ENCODE results near the gene LYZL4.

LYZL4 gene

GRCh38 chr3:42425736-42426407 lies 15.5 kb upstream of the LYZL4 start:
- no peak for FAIRE-seq

GRCh38 chr3:42424911-42425310 lies 14.5 kb upstream of the LYZL4 start:
- no peak for FAIRE-seq

DNA sequence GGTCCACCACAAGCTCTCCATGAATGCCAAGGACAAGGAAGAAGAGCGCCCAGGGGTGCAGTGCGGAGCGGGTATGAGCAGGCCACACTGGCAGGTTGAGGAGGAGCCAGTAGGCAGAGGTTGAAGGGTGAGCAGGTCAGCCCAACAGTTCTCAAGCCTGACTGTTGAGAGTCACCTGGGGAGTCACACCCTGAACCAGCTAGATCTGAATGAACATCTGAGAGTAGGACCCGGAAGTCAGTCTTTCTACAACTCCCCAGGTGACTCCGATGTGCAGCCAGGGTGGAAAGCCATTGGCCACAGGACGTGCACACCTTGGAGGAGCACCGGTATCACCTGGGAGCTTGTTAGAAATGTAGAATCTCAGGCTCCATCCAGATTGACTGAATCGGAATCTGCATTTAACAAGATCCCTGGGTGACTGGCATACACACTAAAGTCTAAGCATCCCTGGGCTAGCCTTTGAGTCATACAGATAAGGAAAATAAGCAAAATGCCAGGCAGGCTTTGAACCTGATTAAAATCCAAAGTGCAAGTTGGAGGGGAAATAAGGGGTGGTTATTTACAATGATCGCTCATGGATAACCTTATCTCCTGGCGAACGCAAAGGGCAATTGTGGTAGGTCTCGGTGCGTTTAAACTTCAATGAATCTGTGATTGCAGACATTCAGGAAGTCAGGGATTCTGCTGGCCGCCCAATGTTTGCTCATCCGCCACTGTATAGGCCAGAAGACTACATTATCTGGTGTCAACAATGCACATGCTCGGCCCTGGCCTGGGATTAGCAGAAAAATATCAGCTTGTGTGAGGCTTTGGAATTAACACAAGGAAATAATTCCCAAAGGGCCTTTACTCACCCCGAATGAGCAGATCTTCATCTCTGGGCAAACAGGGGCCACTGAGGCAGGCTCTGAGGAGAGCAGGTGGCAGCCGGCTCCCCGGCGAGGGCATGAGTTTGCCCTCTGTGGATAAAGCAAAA lies 11.7 kb upstream of the LYZL4 start:
- no peak for FAIRE-seq

DNA sequence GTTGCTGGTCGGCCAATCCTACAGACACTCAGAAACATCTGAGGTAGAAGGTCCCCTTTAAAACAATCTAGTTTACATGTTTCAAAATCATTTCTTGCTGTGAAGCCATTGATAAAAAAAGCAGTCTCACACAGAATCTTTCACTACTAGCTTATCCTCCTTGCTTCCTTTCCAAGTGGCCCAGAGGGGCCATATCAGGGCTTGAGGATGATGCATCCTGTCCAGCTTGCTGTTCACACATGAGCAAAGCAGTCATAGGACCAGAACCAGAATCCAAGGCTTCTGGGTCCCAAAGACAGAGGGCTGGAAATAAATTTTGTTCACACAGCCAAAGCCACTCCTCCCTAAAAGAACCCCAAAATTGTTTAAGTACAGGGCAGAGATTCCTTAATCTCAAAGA lies 9.2 kb upstream of the LYZL4 start:
- no peak for FAIRE-seq

- FAIRE-seq: no peak
These were observed 2.2 kb upstream of the LYZL4 start for GRCh38 chr3:42412526-42413155.

GRCh38 chr3:42411429-42411828 lies 1.0 kb upstream of the LYZL4 start:
- no peak for FAIRE-seq

DNA sequence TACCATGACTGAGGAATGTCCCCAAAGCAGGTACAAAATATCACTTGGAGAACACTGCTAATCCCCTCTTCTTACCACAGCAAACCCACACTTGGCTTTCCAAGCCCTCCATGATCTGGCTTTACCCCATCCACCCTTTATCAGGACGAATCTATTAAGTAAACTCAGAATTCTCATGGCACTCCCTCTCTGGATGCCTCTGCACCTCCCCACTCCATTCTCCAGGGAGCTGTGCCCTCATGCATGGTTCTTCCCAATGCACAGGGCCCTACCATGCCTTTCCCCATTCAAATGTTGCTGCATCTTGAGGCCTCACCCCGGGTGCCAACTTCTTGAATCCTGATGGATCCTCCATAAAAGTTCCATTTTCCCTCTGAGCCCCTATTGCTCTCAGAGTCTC lies 2.3 kb downstream of the LYZL4 start:
- FAIRE-seq: no peak

- FAIRE-seq: no peak
These were observed 3.5 kb downstream of the LYZL4 start for GRCh38 chr3:42406727-42407450.

GRCh38 chr3:42405857-42406256 lies 4.6 kb downstream of the LYZL4 start:
- FAIRE-seq: no peak

DNA sequence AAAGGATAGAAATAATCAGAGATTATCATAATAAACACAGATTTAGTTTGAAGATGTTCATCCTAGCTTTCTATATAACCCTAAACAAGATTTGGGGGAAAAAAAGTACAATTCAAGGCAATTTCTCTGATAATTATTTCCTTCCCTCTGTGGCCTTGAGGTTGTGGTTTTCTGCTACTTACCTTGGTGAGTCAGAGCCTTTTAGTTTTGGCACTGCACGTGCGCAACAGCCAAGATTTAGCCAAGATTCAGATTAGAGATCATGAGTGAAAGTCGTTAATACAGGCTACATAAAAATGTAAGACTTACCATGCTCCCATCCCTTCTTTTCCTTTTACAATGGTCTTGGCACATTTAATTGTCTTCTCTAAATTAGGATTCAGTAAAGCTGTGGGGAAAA lies 6.7 kb downstream of the LYZL4 start:
- FAIRE-seq: no peak

- FAIRE-seq: no peak
These were observed 7.9 kb downstream of the LYZL4 start for GRCh38 chr3:42402394-42403096.

DNA sequence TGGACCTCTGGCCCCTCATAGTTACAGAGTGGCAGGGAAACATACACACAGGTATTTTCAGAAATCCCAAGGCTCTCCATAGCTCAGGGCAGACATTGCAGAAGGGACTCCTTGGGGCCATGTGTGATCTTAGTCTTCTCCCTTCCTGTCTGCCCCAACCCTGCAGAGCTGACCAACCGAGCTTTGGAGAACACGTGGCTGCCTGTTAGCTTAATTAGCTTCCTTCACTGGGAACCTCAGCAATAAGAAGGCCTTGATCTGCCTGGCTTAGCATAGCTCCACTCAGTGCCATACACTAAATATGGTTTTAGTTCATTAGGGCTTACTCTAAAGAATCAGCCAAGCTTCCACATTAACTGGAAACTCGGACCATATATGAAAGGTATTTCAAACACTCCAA lies 12.3 kb downstream of the LYZL4 start:
- FAIRE-seq: no peak

DNA sequence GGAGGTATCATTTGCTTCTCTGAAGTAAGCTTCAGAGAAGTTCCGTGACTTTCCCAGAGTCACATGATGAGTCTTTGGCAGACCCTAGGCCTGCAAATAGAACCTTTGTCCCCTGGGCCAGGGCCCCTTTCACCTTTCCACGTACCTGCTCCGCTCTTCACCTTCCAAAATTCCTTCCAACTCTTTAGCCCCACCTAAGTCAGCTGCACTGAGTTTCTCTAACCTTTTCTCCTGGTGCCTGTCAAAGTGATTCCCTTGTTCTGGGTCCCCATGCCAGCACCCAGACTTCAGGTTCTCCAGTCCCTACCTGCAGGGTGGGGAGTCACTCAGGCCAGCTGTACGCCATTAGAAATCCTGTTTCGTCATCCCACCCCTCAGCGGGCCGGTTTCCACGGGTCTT lies 12.8 kb downstream of the LYZL4 start:
- FAIRE-seq: no peak

- no peak for FAIRE-seq
These were observed 15.7 kb downstream of the LYZL4 start for GRCh38 chr3:42394579-42395288.

- FAIRE-seq: no peak
These were observed 22.4 kb downstream of the LYZL4 start for GRCh38 chr3:42387802-42388651.

DNA sequence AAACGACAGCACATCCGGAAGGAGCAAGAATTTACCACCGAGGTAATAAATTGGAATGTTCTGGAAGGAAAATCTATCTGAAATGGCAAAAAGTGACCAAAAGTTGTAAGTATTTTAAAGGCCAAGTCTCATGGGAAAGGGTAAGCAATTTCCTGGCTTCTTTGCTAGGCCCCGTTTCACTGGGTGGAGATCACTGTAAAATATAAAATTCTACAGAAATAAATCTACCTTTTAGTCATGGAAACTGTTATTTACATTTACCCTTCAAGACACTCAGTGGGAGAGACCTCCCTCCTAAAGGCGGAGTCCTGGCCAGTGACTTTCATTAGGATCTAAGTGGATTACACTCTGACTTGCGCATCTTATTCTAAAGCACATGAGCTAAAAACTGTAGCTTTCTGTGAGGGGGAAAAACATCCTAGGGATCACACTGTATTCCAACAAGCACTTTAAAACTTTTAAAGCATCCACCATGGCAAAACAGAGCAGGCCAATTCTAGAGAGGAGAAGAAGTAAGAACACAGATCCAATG lies 28.8 kb downstream of the LYZL4 start:
- FAIRE-seq: no peak

DNA sequence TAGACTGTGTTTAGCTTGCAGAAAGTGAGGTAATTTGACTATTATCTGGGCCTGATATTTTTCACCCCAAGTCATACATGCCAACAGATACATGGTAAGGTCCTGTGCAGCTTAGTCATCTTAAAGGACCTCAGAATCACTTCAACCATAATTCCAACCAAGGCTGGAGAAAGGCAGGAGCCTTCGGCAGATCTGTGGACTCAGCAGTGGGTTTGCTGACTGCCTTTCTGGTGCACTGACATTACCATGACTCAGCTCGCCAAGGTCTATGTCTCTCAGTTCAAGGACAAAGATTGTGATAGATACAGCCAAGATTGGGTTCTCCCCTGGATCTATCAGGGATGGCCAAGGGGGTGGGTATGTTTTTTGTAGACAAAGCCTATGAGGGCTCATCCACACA lies 32.7 kb downstream of the LYZL4 start:
- FAIRE-seq: no peak

GRCh38 chr3:42376344-42376798 lies 34.0 kb downstream of the LYZL4 start:
- FAIRE-seq: no peak

- no peak for FAIRE-seq
These were observed 35.1 kb downstream of the LYZL4 start for GRCh38 chr3:42375121-42375800.

- no peak for FAIRE-seq
These were observed 38.6 kb downstream of the LYZL4 start for GRCh38 chr3:42371776-42372175.
